Fibroblast of lung (primary cell): ENCODE results near the gene EXOC6B. TPM values are rescaled to one million over a fixed set of nuclear protein-coding genes. Genes with fewer than 3 reads are reported as not detected.

Experiments used
- DNase-seq, 2 donors: peaks; one replicate each; pipeline versions ENCODE4 v3.0.0 to v3.0.0-alpha.2; 2010; ENCODE audit warnings: low read depth in 2 of 2
- H2AFZ ChIP-seq: 2 replicates; pipeline ENCODE4 v1.5.1; 2012; ENCODE audit warnings: low read length, control low read depth, inconsistent platforms
- H3K27ac ChIP-seq: 2 replicates; pipeline ENCODE4 v1.5.1; 2011; ENCODE audit warnings: low read length, control low read depth; ENCODE audit not compliant: insufficient read depth
- H3K27me3 ChIP-seq: 2 replicates; pipeline ENCODE4 v1.5.1; 2011; ENCODE audit warnings: mild to moderate bottlenecking, low read length; ENCODE audit not compliant: control insufficient read depth, insufficient read depth
- H3K36me3 ChIP-seq: 2 replicates; pipeline ENCODE4 v1.5.1; 2011; ENCODE audit warnings: low read length; ENCODE audit not compliant: control insufficient read depth, insufficient read depth
- H3K4me1 ChIP-seq: 2 replicates; pipeline ENCODE4 v1.5.1; 2011; ENCODE audit warnings: low read length; ENCODE audit not compliant: control insufficient read depth, insufficient read depth; ENCODE audit errors: extremely low read depth
- H3K4me2 ChIP-seq: 2 replicates; pipeline ENCODE4 v1.5.1; 2011; ENCODE audit warnings: low read length, control low read depth; ENCODE audit not compliant: insufficient read depth; ENCODE audit errors: extremely low read depth
- H3K4me3 ChIP-seq, 4 experiments: fragments of 200-600 bp in 1 of 4; sonication (generic) in 1 of 4; replicated peaks in 1 of 4; 2 replicates each; pipeline ENCODE4 v1.5.1; 2011 to 2016; ENCODE audit warnings: low read length in 4 of 4, low read depth in 3 of 4, mild to moderate bottlenecking in 3 of 4, control low read depth in 2 of 4, inconsistent platforms in 1 of 4, mixed read lengths in 1 of 4; ENCODE audit not compliant: insufficient read depth in 1 of 4; ENCODE audit errors: control extremely low read depth in 1 of 4
- H3K79me2 ChIP-seq: 2 replicates; pipeline ENCODE4 v1.5.1; 2012; ENCODE audit warnings: mild to moderate bottlenecking, low read length, inconsistent platforms; ENCODE audit not compliant: control insufficient read depth, insufficient read depth
- H3K9ac ChIP-seq: 2 replicates; pipeline ENCODE4 v1.5.1; 2011; ENCODE audit warnings: mild to moderate bottlenecking, low read length, control low read depth; ENCODE audit not compliant: insufficient read depth
- H3K9me3 ChIP-seq: 2 replicates; pipeline ENCODE4 v1.5.1; 2012; ENCODE audit warnings: low read depth, low read length; ENCODE audit not compliant: control insufficient read depth, insufficient read depth
- H4K20me1 ChIP-seq: 2 replicates; pipeline ENCODE4 v1.5.1; 2011; ENCODE audit warnings: low read length; ENCODE audit not compliant: control insufficient read depth, insufficient read depth; ENCODE audit errors: extremely low read depth
- CTCF ChIP-seq, 2 donors: IDR thresholded peaks in 1 of 2; conservative IDR thresholded peaks in 1 of 2; 1 replicate in 1 of 2; 2 replicates in 1 of 2; pipeline ENCODE4 v1.5.1; 2011 to 2012; ENCODE audit warnings: low read length in 2 of 2, control low read depth in 1 of 2, inconsistent platforms in 1 of 2, low read depth in 1 of 2, mild to moderate bottlenecking in 1 of 2
- EZH2 ChIP-seq: IDR thresholded peaks from 2 replicates; pipeline ENCODE4 v1.5.1; 2012; ENCODE audit warnings: low read length, control low read depth, mild to moderate bottlenecking; ENCODE audit errors: missing control alignments
- polyA plus RNA-seq, 2 donors: library from polyadenylated mRNA; depleted of rRNA in 1 of 2; stranded (reverse) in 1 of 2; unstranded in 1 of 2; fragments of >200 nt; gene quantifications; 2 replicates each; pipeline ENCODE4 v1.2.1, GENCODE V29; 2011 to 2012; ENCODE audit warnings: missing spikeins in 1 of 2
- total RNA-seq: library from RNA; depleted of rRNA; stranded (reverse); fragments of >200 nt; gene quantifications from 2 replicates; pipeline ENCODE4 v1.2.1, GENCODE V29; 2014

EXOC6B gene
- total and polyA plus RNA-seq, 2 donors (not counting 1 experiment from before 2014, with no cell fraction given) = 26.3 to 36.5 TPM

- H4K20me1 ChIP-seq = no peaks in the 10 kb centered on the region
- peak in 1 of 2 donors; percentile 23 for DNase-seq
- H2AFZ ChIP-seq = no peak overlapping the region
- H3K4me3 ChIP-seq = peak overlapping the region in 2 of 4 experiments; percentile 18 to 56
- peaks cover 65% of the 10 kb centered on the region for H3K27me3 ChIP-seq
- H3K9ac ChIP-seq = no peak overlapping the region
- peak overlapping the region; percentile 78 for H3K4me2 ChIP-seq
- no peak overlapping the region for H3K27ac ChIP-seq
- no peaks in the 10 kb centered on the region for H3K36me3 ChIP-seq
- peaks cover 2% of the 10 kb centered on the region for H3K4me1 ChIP-seq
- no peaks in the 10 kb centered on the region for H3K9me3 ChIP-seq
- no peaks in the 10 kb centered on the region for H3K79me2 ChIP-seq
- no peak for TF ChIP-seq CTCF (conservative IDR thresholded peaks at IDR 0.05 in 1 of 2, IDR thresholded peaks at IDR 0.05 in 1 of 2; ENCODE audit: low read depth in 1 of 2, low read length in 2 of 2)
- TF ChIP-seq EZH2 = peak; percentile 94
These were observed 676.2 kb downstream of the EXOC6B start for GRCh38 chr2:72149556-72150156.

- no peaks in the 10 kb centered on the region for H3K9me3 ChIP-seq
- H4K20me1 ChIP-seq = no peaks in the 10 kb centered on the region
- peaks cover 67% of the 10 kb centered on the region for H3K27me3 ChIP-seq
- peak overlapping the region; percentile 59 for H2AFZ ChIP-seq
- TF ChIP-seq EZH2 = peak; percentile 100
- no peak for TF ChIP-seq CTCF (conservative IDR thresholded peaks at IDR 0.05 in 1 of 2, IDR thresholded peaks at IDR 0.05 in 1 of 2; ENCODE audit: low read depth in 1 of 2, low read length in 2 of 2)
- H3K79me2 ChIP-seq = no peaks in the 10 kb centered on the region
- H3K4me2 ChIP-seq = peak overlapping the region; percentile 78
- no peak overlapping the region for H3K9ac ChIP-seq
- peak; percentile 24 to 40 for DNase-seq
- no peaks in the 10 kb centered on the region for H3K36me3 ChIP-seq
- no peak overlapping the region for H3K27ac ChIP-seq
- peaks cover 2% of the 10 kb centered on the region for H3K4me1 ChIP-seq
- H3K4me3 ChIP-seq = peak overlapping the region; percentile 18 to 60 (median 46)
These were observed 676.8 kb downstream of the EXOC6B start for GRCh38 chr2:72148837-72149555.

- no peaks in the 10 kb centered on the region for H3K36me3 ChIP-seq
- H4K20me1 ChIP-seq = no peaks in the 10 kb centered on the region
- no peak overlapping the region for H3K9ac ChIP-seq
- H3K27me3 ChIP-seq = peaks cover 68% of the 10 kb centered on the region
- TF ChIP-seq EZH2 = peak; percentile 87
- TF ChIP-seq CTCF (conservative IDR thresholded peaks at IDR 0.05 in 1 of 2, IDR thresholded peaks at IDR 0.05 in 1 of 2; ENCODE audit: low read depth in 1 of 2, low read length in 2 of 2) = no peak
- peak overlapping the region in 3 of 4 experiments; percentile 37 to 60 (median 56) for H3K4me3 ChIP-seq
- no peak overlapping the region for H3K27ac ChIP-seq
- H3K4me2 ChIP-seq = peak overlapping the region; percentile 68
- H3K4me1 ChIP-seq = peaks cover 4% of the 10 kb centered on the region
- DNase-seq = no peak
- no peaks in the 10 kb centered on the region for H3K9me3 ChIP-seq
- H3K79me2 ChIP-seq = no peaks in the 10 kb centered on the region
- no peak overlapping the region for H2AFZ ChIP-seq
These were observed 677.6 kb downstream of the EXOC6B start for GRCh38 chr2:72148003-72148836.
